ENCODE measurements around the gene FAM72D.
"Not testable (repeated sequence)": the region's sequence is repeated elsewhere in the genome, so short reads cannot be mapped to it uniquely, and the experiment has no call there.

DNA sequence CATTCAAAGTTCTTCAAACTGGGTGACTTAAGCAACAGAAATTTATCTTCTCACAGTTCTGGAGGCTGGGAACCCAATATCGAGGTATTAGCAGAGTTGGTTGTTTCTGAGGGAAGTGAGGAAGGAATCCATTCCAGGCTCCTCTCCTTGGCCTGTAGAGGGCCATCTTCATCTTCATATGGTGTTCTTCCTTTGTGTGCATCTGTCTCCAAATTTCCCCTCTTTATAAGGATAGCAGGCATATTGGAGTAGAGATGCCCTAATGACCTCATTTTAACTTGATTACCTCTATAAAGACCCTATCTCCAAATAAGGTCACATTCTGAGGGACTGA lies 27.3 kb downstream of the FAM72D start:
- not testable (repeated sequence) for TF ChIP-seq POLR2A (IDR thresholded peaks at IDR 0.05)
- TF ChIP-seq, protein P1, sequence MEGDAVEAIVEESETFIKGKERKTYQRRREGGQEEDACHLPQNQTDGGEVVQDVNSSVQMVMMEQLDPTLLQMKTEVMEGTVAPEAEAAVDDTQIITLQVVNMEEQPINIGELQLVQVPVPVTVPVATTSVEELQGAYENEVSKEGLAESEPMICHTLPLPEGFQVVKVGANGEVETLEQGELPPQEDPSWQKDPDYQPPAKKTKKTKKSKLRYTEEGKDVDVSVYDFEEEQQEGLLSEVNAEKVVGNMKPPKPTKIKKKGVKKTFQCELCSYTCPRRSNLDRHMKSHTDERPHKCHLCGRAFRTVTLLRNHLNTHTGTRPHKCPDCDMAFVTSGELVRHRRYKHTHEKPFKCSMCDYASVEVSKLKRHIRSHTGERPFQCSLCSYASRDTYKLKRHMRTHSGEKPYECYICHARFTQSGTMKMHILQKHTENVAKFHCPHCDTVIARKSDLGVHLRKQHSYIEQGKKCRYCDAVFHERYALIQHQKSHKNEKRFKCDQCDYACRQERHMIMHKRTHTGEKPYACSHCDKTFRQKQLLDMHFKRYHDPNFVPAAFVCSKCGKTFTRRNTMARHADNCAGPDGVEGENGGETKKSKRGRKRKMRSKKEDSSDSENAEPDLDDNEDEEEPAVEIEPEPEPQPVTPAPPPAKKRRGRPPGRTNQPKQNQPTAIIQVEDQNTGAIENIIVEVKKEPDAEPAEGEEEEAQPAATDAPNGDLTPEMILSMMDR (IDR thresholded peaks at IDR 0.05), result not testable (repeated sequence)
